Stimulated activated CD4-positive, alpha-beta T cell treated with anti-CD3 and anti-CD28 coated beads, Interleukin-2, amount 100 ng/mL, for 24 hours (primary cell): ENCODE results near the gene MYRF.

Source experiments
- DNase-seq, 2 donors: peaks; one replicate each; pipeline ENCODE4 v3.0.0-alpha.2; 2020

Gene MYRF

GRCh38 chr11:61742391-61742790 is 10.0 kb upstream of the MYRF start:
- no peak for DNase-seq

GRCh38 chr11:61743486-61744095 is 8.8 kb upstream of the MYRF start:
- DNase-seq: no peak

GRCh38 chr11:61744181-61744580 is 8.3 kb upstream of the MYRF start:
- no peak for DNase-seq

- DNase-seq: no peak
Observed at GRCh38 chr11:61744609-61745156, 7.8 kb upstream of the MYRF start.

- DNase-seq: no peak
Observed at GRCh38 chr11:61745781-61746441, 6.5 kb upstream of the MYRF start.

- DNase-seq: no peak
Observed at GRCh38 chr11:61746442-61747191, 5.8 kb upstream of the MYRF start.

- peak; percentile 44 to 55 for DNase-seq
Observed at GRCh38 chr11:61747192-61747966, 5.1 kb upstream of the MYRF start.

GRCh38 chr11:61747967-61748285 is 4.5 kb upstream of the MYRF start:
- DNase-seq: no peak

- DNase-seq: no peak
Observed at GRCh38 chr11:61749591-61750217, 2.7 kb upstream of the MYRF start.

GRCh38 chr11:61750631-61751273 is 1.7 kb upstream of the MYRF start:
- DNase-seq: no peak

GRCh38 chr11:61751384-61751783 is 1.1 kb upstream of the MYRF start:
- no peak for DNase-seq

- no peak for DNase-seq
Observed at GRCh38 chr11:61752925-61753521, 587 bp downstream of the MYRF start.

GRCh38 chr11:61753672-61754071 is 1.2 kb downstream of the MYRF start:
- no peak for DNase-seq

- no peak for DNase-seq
Observed at GRCh38 chr11:61754534-61755482, 2.4 kb downstream of the MYRF start.

GRCh38 chr11:61756147-61756451 is 3.7 kb downstream of the MYRF start:
- DNase-seq: no peak

- DNase-seq: no peak
Observed at GRCh38 chr11:61756452-61757212, 4.2 kb downstream of the MYRF start.

- no peak for DNase-seq
Observed at GRCh38 chr11:61757213-61757862, 4.9 kb downstream of the MYRF start.

- DNase-seq: no peak
Observed at GRCh38 chr11:61760946-61761345, 8.5 kb downstream of the MYRF start.

GRCh38 chr11:61761440-61762222 is 9.2 kb downstream of the MYRF start:
- DNase-seq: no peak
